ENCODE data around the gene CPOX.

The CPOX gene

DNA sequence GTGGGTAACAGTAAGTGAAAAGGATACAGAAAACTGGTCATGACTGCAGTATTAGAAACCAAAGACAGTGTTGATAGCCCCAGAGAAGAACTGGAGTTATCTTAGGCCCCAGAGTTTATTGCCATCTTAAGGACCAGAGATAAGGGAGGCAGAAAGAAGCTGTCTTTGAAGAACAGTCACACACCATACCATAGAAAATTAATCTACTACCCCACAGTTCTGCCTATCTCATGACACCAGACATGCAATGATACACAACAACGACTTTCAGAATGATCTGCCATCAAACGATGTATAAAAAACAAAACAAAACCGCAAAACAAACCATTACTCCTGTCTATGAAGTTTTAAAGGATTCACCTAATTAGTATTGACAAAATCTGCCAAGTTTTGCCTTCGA, 9.6 kb downstream of the CPOX start:
- Histone ChIP-seq H3K4me3 (replicated peaks; ENCODE audit: insufficient read depth, low read length) (no peak overlapping the region), H3K27ac (replicated peaks) (no peak overlapping the region), H3K27me3 (ENCODE audit: insufficient read depth, poor library complexity, severe bottlenecking) (no peaks in the 10 kb centered on the region)
- no peak for DNase-seq (ENCODE audit: low read depth in 1 of 2, low spot score in 1 of 2)
- TF ChIP-seq, protein P1, sequence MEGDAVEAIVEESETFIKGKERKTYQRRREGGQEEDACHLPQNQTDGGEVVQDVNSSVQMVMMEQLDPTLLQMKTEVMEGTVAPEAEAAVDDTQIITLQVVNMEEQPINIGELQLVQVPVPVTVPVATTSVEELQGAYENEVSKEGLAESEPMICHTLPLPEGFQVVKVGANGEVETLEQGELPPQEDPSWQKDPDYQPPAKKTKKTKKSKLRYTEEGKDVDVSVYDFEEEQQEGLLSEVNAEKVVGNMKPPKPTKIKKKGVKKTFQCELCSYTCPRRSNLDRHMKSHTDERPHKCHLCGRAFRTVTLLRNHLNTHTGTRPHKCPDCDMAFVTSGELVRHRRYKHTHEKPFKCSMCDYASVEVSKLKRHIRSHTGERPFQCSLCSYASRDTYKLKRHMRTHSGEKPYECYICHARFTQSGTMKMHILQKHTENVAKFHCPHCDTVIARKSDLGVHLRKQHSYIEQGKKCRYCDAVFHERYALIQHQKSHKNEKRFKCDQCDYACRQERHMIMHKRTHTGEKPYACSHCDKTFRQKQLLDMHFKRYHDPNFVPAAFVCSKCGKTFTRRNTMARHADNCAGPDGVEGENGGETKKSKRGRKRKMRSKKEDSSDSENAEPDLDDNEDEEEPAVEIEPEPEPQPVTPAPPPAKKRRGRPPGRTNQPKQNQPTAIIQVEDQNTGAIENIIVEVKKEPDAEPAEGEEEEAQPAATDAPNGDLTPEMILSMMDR (IDR thresholded peaks at IDR 0.05; ENCODE audit: insufficient read depth, low read length): no peak
- TF ChIP-seq SPI1 (IDR thresholded peaks at IDR 0.05; ENCODE audit: borderline replicate concordance, low read depth): no peak
- no peak for TF ChIP-seq GABPA (IDR thresholded peaks at IDR 0.05; ENCODE audit: low read depth)
- no peak for TF ChIP-seq POLR2AphosphoS5 (IDR thresholded peaks at IDR 0.05; ENCODE audit: low read depth)
- TF ChIP-seq, protein P2, sequence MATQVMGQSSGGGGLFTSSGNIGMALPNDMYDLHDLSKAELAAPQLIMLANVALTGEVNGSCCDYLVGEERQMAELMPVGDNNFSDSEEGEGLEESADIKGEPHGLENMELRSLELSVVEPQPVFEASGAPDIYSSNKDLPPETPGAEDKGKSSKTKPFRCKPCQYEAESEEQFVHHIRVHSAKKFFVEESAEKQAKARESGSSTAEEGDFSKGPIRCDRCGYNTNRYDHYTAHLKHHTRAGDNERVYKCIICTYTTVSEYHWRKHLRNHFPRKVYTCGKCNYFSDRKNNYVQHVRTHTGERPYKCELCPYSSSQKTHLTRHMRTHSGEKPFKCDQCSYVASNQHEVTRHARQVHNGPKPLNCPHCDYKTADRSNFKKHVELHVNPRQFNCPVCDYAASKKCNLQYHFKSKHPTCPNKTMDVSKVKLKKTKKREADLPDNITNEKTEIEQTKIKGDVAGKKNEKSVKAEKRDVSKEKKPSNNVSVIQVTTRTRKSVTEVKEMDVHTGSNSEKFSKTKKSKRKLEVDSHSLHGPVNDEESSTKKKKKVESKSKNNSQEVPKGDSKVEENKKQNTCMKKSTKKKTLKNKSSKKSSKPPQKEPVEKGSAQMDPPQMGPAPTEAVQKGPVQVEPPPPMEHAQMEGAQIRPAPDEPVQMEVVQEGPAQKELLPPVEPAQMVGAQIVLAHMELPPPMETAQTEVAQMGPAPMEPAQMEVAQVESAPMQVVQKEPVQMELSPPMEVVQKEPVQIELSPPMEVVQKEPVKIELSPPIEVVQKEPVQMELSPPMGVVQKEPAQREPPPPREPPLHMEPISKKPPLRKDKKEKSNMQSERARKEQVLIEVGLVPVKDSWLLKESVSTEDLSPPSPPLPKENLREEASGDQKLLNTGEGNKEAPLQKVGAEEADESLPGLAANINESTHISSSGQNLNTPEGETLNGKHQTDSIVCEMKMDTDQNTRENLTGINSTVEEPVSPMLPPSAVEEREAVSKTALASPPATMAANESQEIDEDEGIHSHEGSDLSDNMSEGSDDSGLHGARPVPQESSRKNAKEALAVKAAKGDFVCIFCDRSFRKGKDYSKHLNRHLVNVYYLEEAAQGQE (IDR thresholded peaks at IDR 0.05; ENCODE audit: insufficient replicate concordance, low read depth): no peak

DNA sequence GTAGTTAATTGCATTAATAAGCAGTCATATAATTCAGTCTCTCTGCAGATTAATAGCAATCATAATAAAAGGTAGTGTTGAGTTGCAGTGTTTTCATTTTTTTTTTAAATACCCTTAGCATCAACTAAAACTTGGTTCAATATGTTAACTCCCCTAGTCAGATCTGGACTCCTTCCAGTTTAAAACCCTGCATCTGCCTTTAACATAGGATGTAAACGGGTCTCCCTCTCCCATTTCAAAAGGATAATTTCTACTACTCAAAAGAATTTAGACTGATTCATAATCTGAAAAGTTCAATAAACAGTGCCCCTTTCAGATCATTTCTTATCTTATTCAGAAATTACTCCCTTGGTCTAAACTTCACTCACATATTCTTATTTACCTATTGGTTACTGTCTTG, 11.4 kb downstream of the CPOX start:
- no peak for DNase-seq (ENCODE audit: low read depth in 1 of 2, low spot score in 1 of 2)
- TF ChIP-seq, protein P1 (IDR thresholded peaks at IDR 0.05; ENCODE audit: insufficient read depth, low read length): no peak
- no peak for TF ChIP-seq GABPA (IDR thresholded peaks at IDR 0.05; ENCODE audit: low read depth)
- TF ChIP-seq, protein P2 (IDR thresholded peaks at IDR 0.05; ENCODE audit: insufficient replicate concordance, low read depth): no peak
- no peak for TF ChIP-seq SPI1 (IDR thresholded peaks at IDR 0.05; ENCODE audit: borderline replicate concordance, low read depth)
- no peak for TF ChIP-seq POLR2AphosphoS5 (IDR thresholded peaks at IDR 0.05; ENCODE audit: low read depth)
- H3K27ac ChIP-seq (replicated peaks): no peak overlapping the region
- no peaks in the 10 kb centered on the region for H3K27me3 ChIP-seq (ENCODE audit: insufficient read depth, poor library complexity, severe bottlenecking)
- H3K4me3 ChIP-seq (replicated peaks; ENCODE audit: insufficient read depth, low read length): no peak overlapping the region

DNA sequence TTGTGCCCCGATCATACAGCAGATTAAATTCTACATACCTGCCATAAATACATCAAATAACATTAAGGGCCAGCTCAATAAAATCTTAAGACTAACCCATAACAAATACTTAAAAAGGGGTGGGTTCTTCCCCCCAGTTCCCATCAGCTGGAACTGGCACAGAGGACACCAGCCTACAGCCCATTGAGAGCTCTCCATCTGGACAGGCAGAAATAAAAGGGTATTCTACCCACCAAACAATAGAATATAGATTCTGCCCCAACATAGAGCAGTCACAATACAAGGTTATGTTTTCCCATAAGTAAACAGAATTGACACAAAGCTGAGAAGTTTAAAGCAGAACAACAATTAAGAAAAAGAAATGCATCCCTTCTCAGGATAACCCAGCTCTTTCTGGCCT, 11.9 kb downstream of the CPOX start:
- TF ChIP-seq, protein P1 (IDR thresholded peaks at IDR 0.05; ENCODE audit: insufficient read depth, low read length): no peak
- TF ChIP-seq, protein P2 (IDR thresholded peaks at IDR 0.05; ENCODE audit: insufficient replicate concordance, low read depth): no peak
- Histone ChIP-seq H3K27me3 (ENCODE audit: insufficient read depth, poor library complexity, severe bottlenecking) (no peaks in the 10 kb centered on the region), H3K27ac (replicated peaks) (no peak overlapping the region), H3K4me3 (replicated peaks; ENCODE audit: insufficient read depth, low read length) (no peak overlapping the region)
- no peak for DNase-seq (ENCODE audit: low read depth in 1 of 2, low spot score in 1 of 2)

Data from HL-60 (cell line).